Transverse colon (tissue), 4 donors: ENCODE measurements around the gene ZNF366. TPM values are rescaled to one million over a fixed set of nuclear protein-coding genes. Genes with fewer than 3 reads are reported as not detected.
A peak's percentile ranks its signal among the peaks of the same experiment; 100 is the strongest.

ENCODE experiments used
- DNase-seq: peaks from one replicate; pipeline ENCODE4 v3.0.0-alpha.2; 2019
- H3K27ac ChIP-seq, 4 donors: fragments of 200-600 bp; sonication (generic); 2 replicates each; pipeline ENCODE4 v1.5.1; 2016 to 2018; ENCODE audit warnings: inconsistent platforms in 4 of 4
- H3K27me3 ChIP-seq: fragments of 200-600 bp; sonication (generic); 2 replicates; pipeline ENCODE4 v1.5.1; 2017; ENCODE audit warnings: inconsistent platforms
- H3K36me3 ChIP-seq, 4 donors: fragments of 200-600 bp; sonication (generic); 2 replicates each; pipeline ENCODE4 v1.5.1; 2017 to 2019; ENCODE audit warnings: inconsistent platforms in 4 of 4
- H3K4me1 ChIP-seq, 4 donors: fragments of 200-600 bp; sonication (generic); 2 replicates each; pipeline ENCODE4 v1.5.1; 2017 to 2020; ENCODE audit warnings: inconsistent platforms in 4 of 4
- H3K4me3 ChIP-seq, 4 donors: fragments of 200-600 bp; sonication (generic); 1 replicate in 1 of 4; 2 replicates in 3 of 4; pipeline versions ENCODE4 v1.5.1 to v1.6.1; 2017 to 2019; ENCODE audit warnings: inconsistent platforms in 4 of 4
- H3K9me3 ChIP-seq, 2 donors: fragments of 200-600 bp; sonication (generic); 2 replicates each; pipeline ENCODE4 v1.5.1; 2017 to 2019; ENCODE audit warnings: inconsistent platforms in 2 of 2
- CTCF ChIP-seq, 5 experiments: fragments of 200-600 bp in 3 of 5; fragments of 450-650 bp in 2 of 5; sonication (generic) in 3 of 5; IDR thresholded peaks; 1 replicate in 2 of 5; 2 replicates in 3 of 5; pipeline ENCODE4 v1.5.1; 2016 to 2017; ENCODE audit warnings: antibody characterized with exemption in 5 of 5, inconsistent platforms in 3 of 5, mild to moderate bottlenecking in 2 of 5, moderate library complexity in 1 of 5
- EP300 ChIP-seq: sonication (generic); formaldehyde crosslinking; IDR thresholded peaks from one replicate; pipeline ENCODE4 v1.6.1; 2017; ENCODE audit warnings: antibody characterized with exemption, low read depth
- POLR2A ChIP-seq: fragments of 450-650 bp; IDR thresholded peaks from one replicate; pipeline ENCODE4 v1.6.1; 2016; ENCODE audit warnings: antibody characterized with exemption, mild to moderate bottlenecking, moderate library complexity
- POLR2AphosphoS5 ChIP-seq, 3 donors: sonication (generic); formaldehyde crosslinking; IDR thresholded peaks; one replicate each; pipeline ENCODE4 v1.6.1; 2016; ENCODE audit warnings: antibody characterized with exemption in 3 of 3
- WGBS, 2 donors: methylation state at CpG; one replicate each; pipeline ENCODE4 v1.1.5; 2018; ENCODE audit warnings: low coverage in 1 of 2; 5-methylcytosine and 5-hydroxymethylcytosine counted together
- in situ Hi-C, 4 donors: fragments of 200-750 bp; cut with MboI; loops; one replicate each; pipeline versions ENCODE4 v1.15.0 to v1.15.1; 2017; ENCODE audit warnings: low sequenced_read_pairs in 3 of 4, low pct_ligation_motif_present in 1 of 4, low pct_unique_long_range_greater_than_20kb in 1 of 4
- intact Hi-C: fragments of 100-400 bp; cut with DNase I; formaldehyde crosslinking; loops from one replicate; pipeline ENCODE4 v1.15.1; 2023; ENCODE audit warnings: low total_unique reads
- total RNA-seq, 4 donors: library from RNA; depleted of rRNA; stranded (reverse); fragments of >200 nt; gene quantifications; one replicate each; pipeline ENCODE4 v1.1.0, GENCODE V29; 2016

The ZNF366 gene
- total RNA-seq, 4 donors from 2014 or later, result 0.40 to 1.4 (median 0.72) TPM

- no peak for TF ChIP-seq POLR2A
- TF ChIP-seq CTCF (IDR thresholded peaks at IDR 0.05), result no peak
- TF ChIP-seq POLR2AphosphoS5 (IDR thresholded peaks at IDR 0.05), result no peak
- TF ChIP-seq EP300, result no peak
- peaks cover 7 to 23% (median 12%) of the 10 kb centered on the region in 4 donors for H3K4me1 ChIP-seq
- in situ Hi-C loops, result no loop called here
- H3K4me3 ChIP-seq, result no peak overlapping the region
- H3K27me3 ChIP-seq, result no peaks in the 10 kb centered on the region
- DNase-seq, result no peak
- H3K36me3 ChIP-seq, result no peaks in the 10 kb centered on the region
- intact Hi-C loops, result no loop called here
- WGBS, 2 donors, result 77 to 90% methylated on average over 5 of the region's 5 CpGs
- no peaks in the 10 kb centered on the region for H3K9me3 ChIP-seq
- peak overlapping the region in 3 of 4 donors; percentile 9 to 27 (median 25) for H3K27ac ChIP-seq
Observed at GRCh38 chr5:72505016-72505415, 2.2 kb downstream of the ZNF366 start.

- intact Hi-C loops (no loop called here), in situ Hi-C loops (no loop called here)
- H3K4me3 ChIP-seq, result no peak overlapping the region
- peaks cover 7 to 21% (median 10%) of the 10 kb centered on the region in 4 donors for H3K4me1 ChIP-seq
- peak overlapping the region in 3 of 4 donors; percentile 9 to 25 (median 14) for H3K27ac ChIP-seq
- DNase-seq, result no peak
- no peaks in the 10 kb centered on the region for H3K9me3 ChIP-seq
- no peak for TF ChIP-seq EP300
- no peak for TF ChIP-seq CTCF (IDR thresholded peaks at IDR 0.05)
- no peak for TF ChIP-seq POLR2A
- no peak for TF ChIP-seq POLR2AphosphoS5 (IDR thresholded peaks at IDR 0.05)
- no peaks in the 10 kb centered on the region for H3K27me3 ChIP-seq
- no peaks in the 10 kb centered on the region for H3K36me3 ChIP-seq
- WGBS, 2 donors, result 71 to 83% methylated on average over 8 to 14 of the region's 14 CpGs
Observed at GRCh38 chr5:72503888-72504491, 3.2 kb downstream of the ZNF366 start.

- TF ChIP-seq POLR2A, result no peak
- 75 to 89% methylated on average over 1 to 3 of the region's 3 CpGs for WGBS, 2 donors
- H3K4me1 ChIP-seq, result peaks cover 0 to 12% (median 5%) of the 10 kb centered on the region in 4 donors
- no peak for DNase-seq
- intact Hi-C loops (no loop called here), in situ Hi-C loops (no loop called here)
- no peak overlapping the region for H3K4me3 ChIP-seq
- no peak overlapping the region for H3K27ac ChIP-seq
- H3K27me3 ChIP-seq, result no peaks in the 10 kb centered on the region
- no peaks in the 10 kb centered on the region for H3K9me3 ChIP-seq
- no peaks in the 10 kb centered on the region for H3K36me3 ChIP-seq
Observed at GRCh38 chr5:72501488-72501887, 5.7 kb downstream of the ZNF366 start.

- H3K27ac ChIP-seq, result no peak overlapping the region
- no peak for TF ChIP-seq POLR2A
- no peak for TF ChIP-seq CTCF (IDR thresholded peaks at IDR 0.05)
- TF ChIP-seq EP300, result no peak
- TF ChIP-seq POLR2AphosphoS5 (IDR thresholded peaks at IDR 0.05), result no peak
- intact Hi-C loops, result no loop called here
- H3K9me3 ChIP-seq, result no peaks in the 10 kb centered on the region
- 90 to 100% methylated on average over 2 to 12 of the region's 12 CpGs for WGBS, 2 donors
- H3K4me1 ChIP-seq, result peaks cover 0 to 12% (median 5%) of the 10 kb centered on the region in 4 donors
- no peaks in the 10 kb centered on the region for H3K36me3 ChIP-seq
- no peak overlapping the region for H3K4me3 ChIP-seq
- no peak for DNase-seq
- in situ Hi-C loops, result no loop called here
- no peaks in the 10 kb centered on the region for H3K27me3 ChIP-seq
Observed at GRCh38 chr5:72499730-72500129, 7.5 kb downstream of the ZNF366 start.

- no peaks in the 10 kb centered on the region for H3K36me3 ChIP-seq
- H3K27ac ChIP-seq, result no peak overlapping the region
- H3K4me3 ChIP-seq, result no peak overlapping the region
- TF ChIP-seq CTCF (IDR thresholded peaks at IDR 0.05) (no peak), EP300 (no peak), POLR2A (no peak), POLR2AphosphoS5 (IDR thresholded peaks at IDR 0.05) (no peak)
- no peaks in the 10 kb centered on the region for H3K9me3 ChIP-seq
- DNase-seq, result no peak
- no peaks in the 10 kb centered on the region for H3K27me3 ChIP-seq
- peaks cover 0 to 12% (median 5%) of the 10 kb centered on the region in 4 donors for H3K4me1 ChIP-seq
- in situ Hi-C loops, result no loop called here
- intact Hi-C loops, result no loop called here
- WGBS, 2 donors, result 71 to 85% methylated on average over 1 to 2 of the region's 2 CpGs
Observed at GRCh38 chr5:72499090-72499489, 8.1 kb downstream of the ZNF366 start.
